GM12872 (cell line): ENCODE data around the gene TCERG1L.

Source experiments
- TF ChIP-seq, protein P1 (sequence below): IDR thresholded peaks from 3 replicates; pipeline ENCODE4 v1.5.1; 2011; ENCODE audit warnings: low read depth, mild to moderate bottlenecking, low read length, moderate library complexity; ENCODE audit not compliant: insufficient read depth

Gene TCERG1L

DNA sequence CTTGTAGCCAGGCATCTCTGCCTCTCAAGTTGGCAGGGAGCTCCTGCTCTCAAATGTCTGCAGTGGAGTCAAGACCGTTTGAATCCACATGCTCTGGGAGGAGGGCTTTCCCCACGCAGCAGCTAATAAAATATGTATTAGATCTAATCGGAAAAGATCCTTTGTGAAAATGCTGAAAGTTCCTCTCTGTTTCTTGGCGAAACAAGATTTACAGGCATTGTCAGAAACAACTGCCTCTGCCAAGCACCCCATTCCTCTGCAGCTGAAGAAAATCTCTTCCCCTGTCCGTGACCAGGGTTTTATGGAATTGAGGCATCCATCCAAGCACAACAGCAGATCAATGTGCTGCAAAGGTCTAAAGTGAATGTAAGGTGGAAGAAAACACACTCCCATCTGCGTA, 165.8 kb downstream of the TCERG1L start:
- TF ChIP-seq, protein P1, sequence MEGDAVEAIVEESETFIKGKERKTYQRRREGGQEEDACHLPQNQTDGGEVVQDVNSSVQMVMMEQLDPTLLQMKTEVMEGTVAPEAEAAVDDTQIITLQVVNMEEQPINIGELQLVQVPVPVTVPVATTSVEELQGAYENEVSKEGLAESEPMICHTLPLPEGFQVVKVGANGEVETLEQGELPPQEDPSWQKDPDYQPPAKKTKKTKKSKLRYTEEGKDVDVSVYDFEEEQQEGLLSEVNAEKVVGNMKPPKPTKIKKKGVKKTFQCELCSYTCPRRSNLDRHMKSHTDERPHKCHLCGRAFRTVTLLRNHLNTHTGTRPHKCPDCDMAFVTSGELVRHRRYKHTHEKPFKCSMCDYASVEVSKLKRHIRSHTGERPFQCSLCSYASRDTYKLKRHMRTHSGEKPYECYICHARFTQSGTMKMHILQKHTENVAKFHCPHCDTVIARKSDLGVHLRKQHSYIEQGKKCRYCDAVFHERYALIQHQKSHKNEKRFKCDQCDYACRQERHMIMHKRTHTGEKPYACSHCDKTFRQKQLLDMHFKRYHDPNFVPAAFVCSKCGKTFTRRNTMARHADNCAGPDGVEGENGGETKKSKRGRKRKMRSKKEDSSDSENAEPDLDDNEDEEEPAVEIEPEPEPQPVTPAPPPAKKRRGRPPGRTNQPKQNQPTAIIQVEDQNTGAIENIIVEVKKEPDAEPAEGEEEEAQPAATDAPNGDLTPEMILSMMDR = no peak

- TF ChIP-seq, protein P1 = no peak
Observed at GRCh38 chr10:131144711-131145375, 166.7 kb downstream of the TCERG1L start.

DNA sequence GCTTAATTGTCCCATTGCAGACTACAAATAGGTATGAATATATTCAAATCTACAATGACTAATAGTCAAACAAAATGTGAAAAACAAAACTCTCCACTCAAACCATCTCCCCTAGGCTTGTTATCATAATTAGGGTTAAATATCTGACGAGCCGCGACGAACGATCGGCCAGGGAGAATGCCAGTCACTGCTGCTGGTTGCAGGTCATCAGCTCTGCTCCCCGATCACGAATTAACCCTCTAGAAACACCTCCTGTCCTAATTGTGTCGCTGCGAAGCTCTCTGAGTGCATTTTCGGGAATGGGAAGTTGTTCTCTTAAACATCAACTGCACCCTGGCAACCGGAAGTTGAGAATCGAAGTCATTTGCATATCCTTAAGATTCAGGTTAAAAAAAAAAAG, 167.3 kb downstream of the TCERG1L start:
- TF ChIP-seq, protein P1 = no peak

DNA sequence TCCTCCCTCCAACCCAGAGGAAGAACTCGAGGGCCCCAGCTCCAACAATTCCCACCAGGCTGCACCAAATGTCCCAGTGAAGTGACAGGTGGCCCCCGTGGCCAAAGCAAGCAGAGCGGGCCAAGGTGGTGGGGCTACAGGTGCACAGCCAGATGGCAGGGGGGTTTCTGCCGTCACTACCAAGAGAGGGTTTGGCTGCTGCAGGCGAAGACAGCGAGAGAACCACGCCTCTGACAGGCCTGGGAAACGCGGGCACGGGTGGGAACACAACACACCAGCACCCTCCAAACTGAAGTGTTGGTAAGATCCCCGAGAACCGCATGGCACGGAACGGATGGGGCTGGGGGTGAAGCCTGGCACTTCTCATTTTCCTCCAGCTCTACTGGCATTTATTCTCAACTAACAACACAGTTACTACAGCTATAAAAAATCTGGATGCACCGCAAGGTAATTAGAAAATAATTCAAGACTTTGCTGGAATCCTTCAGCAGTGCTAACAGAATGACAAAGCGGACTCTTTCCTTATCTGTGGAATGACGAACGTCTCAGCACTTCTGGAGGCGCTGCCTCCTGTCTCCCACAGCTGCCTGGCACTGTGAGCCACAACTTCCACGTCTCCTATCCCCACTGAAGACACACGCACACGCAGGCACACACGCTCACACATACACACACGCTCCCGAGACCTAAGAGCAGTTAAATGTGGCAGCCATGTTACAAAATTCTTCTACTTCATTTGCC, 167.9 kb downstream of the TCERG1L start:
- TF ChIP-seq, protein P1 = no peak

DNA sequence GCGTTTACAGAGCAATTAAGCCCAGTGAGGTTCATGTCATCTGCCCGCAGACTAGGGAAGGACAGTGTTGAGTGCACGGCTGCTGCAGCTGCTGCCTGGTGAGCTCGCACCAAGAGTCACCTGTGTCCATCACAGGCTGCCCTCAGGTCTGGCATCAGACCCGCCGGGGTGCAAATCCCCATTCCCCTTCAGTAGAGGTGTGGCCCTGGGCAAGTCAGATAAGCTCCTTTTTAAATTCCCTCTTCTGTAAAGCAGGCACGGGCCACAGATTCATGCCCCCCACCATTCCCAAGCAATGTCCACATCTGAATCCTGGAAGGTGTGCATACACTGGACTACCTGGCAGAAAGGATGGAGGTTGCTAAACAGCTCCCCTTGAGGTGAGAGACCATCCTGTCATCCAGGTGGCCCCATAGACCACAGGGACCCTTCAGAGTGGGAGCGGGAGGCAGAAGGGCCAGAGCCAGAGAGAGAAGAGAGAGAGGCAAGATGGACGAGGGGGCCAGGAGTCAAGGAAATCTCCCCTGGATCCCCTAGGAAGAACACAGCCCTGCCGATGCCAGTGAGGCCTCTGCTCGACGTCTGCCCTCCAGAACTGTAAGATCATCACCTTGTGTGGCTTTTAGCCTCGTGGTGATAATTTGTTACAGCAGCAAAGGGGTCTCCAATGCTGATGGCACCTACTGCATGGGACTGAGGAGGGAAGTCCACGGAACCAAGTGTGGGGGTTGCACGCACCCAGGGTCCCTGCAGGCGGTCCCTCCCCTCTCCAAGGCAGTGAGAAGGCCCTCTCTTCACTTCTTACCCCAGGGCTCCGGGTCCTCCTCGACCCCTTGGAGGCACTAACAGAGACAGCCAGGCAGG, 168.8 kb downstream of the TCERG1L start:
- TF ChIP-seq, protein P1 = no peak

GRCh38 chr10:131141645-131142516, 169.6 kb downstream of the TCERG1L start:
- TF ChIP-seq, protein P1 = no peak
